HG02943 (cell line): ENCODE results near the gene HPRT1.
"Not testable (repeated sequence)": the region's sequence is repeated elsewhere in the genome, so short reads cannot be mapped to it uniquely, and the experiment has no call there.

ENCODE experiments used
- ATAC-seq: cut with Tn5 transposase; IDR thresholded peaks from one replicate; pipeline ENCODE4 v1.9.1; 2021; ENCODE audit warnings: mild to moderate bottlenecking, low read depth, moderate library complexity; ENCODE audit not compliant: unreplicated experiment

Gene HPRT1

GRCh38 chrX:134460005-134460861, at the start of gene HPRT1:
HPRT1 (plus strand) TSS chrX:134460165; CDS start chrX:134460312, 147 bp downstream.
- ATAC-seq = peak; percentile 81

- ATAC-seq = no peak
These were observed 43.9 kb upstream of the HPRT1 start for GRCh38 chrX:134416087-134416486.

GRCh38 chrX:134418317-134419113, 41.5 kb upstream of the HPRT1 start:
- ATAC-seq = no peak

- no peak for ATAC-seq
These were observed 40.2 kb upstream of the HPRT1 start for GRCh38 chrX:134419784-134420183.

- ATAC-seq = no peak
These were observed 36.4 kb upstream of the HPRT1 start for GRCh38 chrX:134423606-134424005.

GRCh38 chrX:134426281-134426680, 33.7 kb upstream of the HPRT1 start:
- no peak for ATAC-seq

GRCh38 chrX:134431894-134432293, 28.1 kb upstream of the HPRT1 start:
- no peak for ATAC-seq

- ATAC-seq = no peak
These were observed 24.1 kb upstream of the HPRT1 start for GRCh38 chrX:134435894-134436293.

- ATAC-seq = no peak
These were observed 16.9 kb upstream of the HPRT1 start for GRCh38 chrX:134443020-134443419.

- no peak for ATAC-seq
These were observed 16.5 kb upstream of the HPRT1 start for GRCh38 chrX:134443461-134443860.

- no peak for ATAC-seq
These were observed 15.3 kb upstream of the HPRT1 start for GRCh38 chrX:134444681-134445080.

- ATAC-seq = no peak
These were observed 7.4 kb upstream of the HPRT1 start for GRCh38 chrX:134452596-134452995.

GRCh38 chrX:134453631-134454030, 6.3 kb upstream of the HPRT1 start:
- no peak for ATAC-seq

GRCh38 chrX:134454506-134454905, 5.5 kb upstream of the HPRT1 start:
- no peak for ATAC-seq

GRCh38 chrX:134457708-134458107, 2.3 kb upstream of the HPRT1 start:
- ATAC-seq = no peak

GRCh38 chrX:134459683-134460004, 321 bp upstream of the HPRT1 start:
- ATAC-seq = peak; percentile 3

- ATAC-seq = peak; percentile 10
These were observed 876 bp downstream of the HPRT1 start for GRCh38 chrX:134460862-134461220.

- ATAC-seq = no peak
These were observed 1.5 kb downstream of the HPRT1 start for GRCh38 chrX:134461437-134461836.

- ATAC-seq = no peak
These were observed 3.0 kb downstream of the HPRT1 start for GRCh38 chrX:134462927-134463326.

GRCh38 chrX:134464453-134464852, 4.5 kb downstream of the HPRT1 start:
- ATAC-seq = not testable (repeated sequence)

GRCh38 chrX:134469486-134469885, 9.5 kb downstream of the HPRT1 start:
- no peak for ATAC-seq

GRCh38 chrX:134470013-134470412, 10.0 kb downstream of the HPRT1 start:
- ATAC-seq = no peak
